Esophagus muscularis mucosa (tissue), 3 donors: Measurements from ENCODE around the gene SLC7A8.

Experiments
- POLR2A ChIP-seq: fragments of 450-650 bp; IDR thresholded peaks from one replicate; pipeline ENCODE4 v1.6.1; 2017; ENCODE audit warnings: antibody characterized with exemption, moderate library complexity, mild to moderate bottlenecking, low read depth
- POLR2AphosphoS5 ChIP-seq, 2 donors: sonication (generic); formaldehyde crosslinking; IDR thresholded peaks; one replicate each; pipeline ENCODE4 v1.6.1; 2017; ENCODE audit warnings: antibody characterized with exemption in 2 of 2
- TF ChIP-seq, protein P1 (sequence below), 3 experiments: fragments of 200-600 bp in 2 of 3; fragments of 450-650 bp in 1 of 3; sonication (generic) in 2 of 3; IDR thresholded peaks; one replicate each; pipeline ENCODE4 v1.5.1; 2017 to 2019; ENCODE audit warnings: antibody characterized with exemption in 3 of 3, mild to moderate bottlenecking in 2 of 3, moderate library complexity in 1 of 3

DNA sequence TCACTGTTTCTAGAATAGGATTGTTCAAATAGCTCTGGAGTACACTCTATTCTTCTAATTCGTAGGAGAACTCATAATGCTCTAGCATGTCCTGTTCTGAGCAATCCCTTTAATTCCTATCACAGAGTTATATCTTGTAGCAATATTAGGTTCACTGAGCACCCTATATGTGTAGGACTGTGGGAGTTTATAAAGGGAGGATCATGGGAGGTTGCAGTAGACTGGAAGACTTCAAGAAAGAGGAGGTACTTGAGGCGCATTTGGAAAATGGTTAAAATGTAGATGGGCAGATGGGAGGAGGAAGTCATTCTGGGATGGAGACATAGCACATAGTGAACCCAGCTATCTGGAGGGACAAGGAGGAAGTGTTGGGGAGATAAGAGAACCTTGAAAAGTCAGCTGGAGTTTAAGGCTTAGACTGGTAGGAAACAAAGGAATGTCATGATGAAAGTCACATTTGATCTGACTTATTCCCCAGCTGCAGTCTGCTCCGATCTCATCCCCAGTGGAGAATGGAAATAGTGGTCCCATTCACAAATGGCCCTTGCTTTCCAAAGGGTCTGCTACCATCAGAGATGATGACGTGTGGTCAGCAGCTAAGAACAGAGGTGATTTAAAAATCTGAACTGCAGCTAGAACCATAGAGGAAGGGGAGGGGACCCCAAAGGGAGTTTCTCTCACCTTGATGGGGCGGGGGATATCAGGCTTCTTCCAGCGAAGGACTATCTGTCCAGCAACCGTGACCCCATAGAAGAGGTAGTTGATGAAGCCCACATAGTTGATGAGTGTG is 54.3 kb downstream of the SLC7A8 start:
- TF ChIP-seq, protein P1, sequence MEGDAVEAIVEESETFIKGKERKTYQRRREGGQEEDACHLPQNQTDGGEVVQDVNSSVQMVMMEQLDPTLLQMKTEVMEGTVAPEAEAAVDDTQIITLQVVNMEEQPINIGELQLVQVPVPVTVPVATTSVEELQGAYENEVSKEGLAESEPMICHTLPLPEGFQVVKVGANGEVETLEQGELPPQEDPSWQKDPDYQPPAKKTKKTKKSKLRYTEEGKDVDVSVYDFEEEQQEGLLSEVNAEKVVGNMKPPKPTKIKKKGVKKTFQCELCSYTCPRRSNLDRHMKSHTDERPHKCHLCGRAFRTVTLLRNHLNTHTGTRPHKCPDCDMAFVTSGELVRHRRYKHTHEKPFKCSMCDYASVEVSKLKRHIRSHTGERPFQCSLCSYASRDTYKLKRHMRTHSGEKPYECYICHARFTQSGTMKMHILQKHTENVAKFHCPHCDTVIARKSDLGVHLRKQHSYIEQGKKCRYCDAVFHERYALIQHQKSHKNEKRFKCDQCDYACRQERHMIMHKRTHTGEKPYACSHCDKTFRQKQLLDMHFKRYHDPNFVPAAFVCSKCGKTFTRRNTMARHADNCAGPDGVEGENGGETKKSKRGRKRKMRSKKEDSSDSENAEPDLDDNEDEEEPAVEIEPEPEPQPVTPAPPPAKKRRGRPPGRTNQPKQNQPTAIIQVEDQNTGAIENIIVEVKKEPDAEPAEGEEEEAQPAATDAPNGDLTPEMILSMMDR (IDR thresholded peaks at IDR 0.05) = no peak
- no peak for TF ChIP-seq POLR2AphosphoS5 (IDR thresholded peaks at IDR 0.05)
- TF ChIP-seq POLR2A = no peak
